Retinal pigment epithelial cell (primary cell): ENCODE results near the gene TSHZ3.
A peak's percentile ranks its signal among the peaks of the same experiment; 100 is the strongest.

Experiments used
- DNase-seq: peaks from one replicate; pipeline ENCODE4 v3.0.0-alpha.2; 2010; ENCODE audit warnings: low read depth
- H3K4me3 ChIP-seq: 2 replicates; pipeline ENCODE4 v1.5.1; 2011; ENCODE audit warnings: mild to moderate bottlenecking, low read length, control low read depth, moderate library complexity
- CTCF ChIP-seq: conservative IDR thresholded peaks from 2 replicates; pipeline ENCODE4 v1.5.1; 2011; ENCODE audit warnings: low read depth, low read length, control low read depth, inconsistent platforms

Gene TSHZ3

GRCh38 chr19:31346184-31347059 lies 2.8 kb downstream of the TSHZ3 start:
- no peak for TF ChIP-seq CTCF
- H3K4me3 ChIP-seq = no peak overlapping the region
- DNase-seq = no peak

- TF ChIP-seq CTCF = no peak
- no peak for DNase-seq
- H3K4me3 ChIP-seq = no peak overlapping the region
Observed at GRCh38 chr19:31344403-31344802, 4.8 kb downstream of the TSHZ3 start.

GRCh38 chr19:31342926-31343325 lies 6.3 kb downstream of the TSHZ3 start:
- no peak for TF ChIP-seq CTCF
- no peak overlapping the region for H3K4me3 ChIP-seq
- no peak for DNase-seq

GRCh38 chr19:31340042-31341025 lies 8.9 kb downstream of the TSHZ3 start:
- H3K4me3 ChIP-seq = no peak overlapping the region
- DNase-seq = peak; percentile 56

GRCh38 chr19:31339411-31339810 lies 9.8 kb downstream of the TSHZ3 start:
- TF ChIP-seq CTCF = no peak
- DNase-seq = no peak
- H3K4me3 ChIP-seq = no peak overlapping the region

More at GRCh38 chr19:31340042-31341025, 8.9 kb downstream of the TSHZ3 start:
- no peak for TF ChIP-seq CTCF

- no peak for DNase-seq
- peak; percentile 86 for TF ChIP-seq CTCF
Observed at GRCh38 chr19:31338069-31338776, 11.0 kb downstream of the TSHZ3 start.

More at GRCh38 chr19:31338069-31338776, 11.0 kb downstream of the TSHZ3 start:
- no peak overlapping the region for H3K4me3 ChIP-seq
